A549 (cell line): ENCODE results near the gene PRKCE. TPM values are rescaled to one million over a fixed set of nuclear protein-coding genes. Genes with fewer than 3 reads are reported as not detected.

Experiments used
- ATAC-seq, 2 experiments: fragments of 200-7000 bp in 1 of 2; fragments of >200 bp in 1 of 2; cut with Nextera tagmentation in 1 of 2; cut with Tn5 transposase in 1 of 2; 3 replicates each; pipeline versions ENCODE4 v1.8.0 to v1.9.1; 2018 to 2020; ENCODE audit warnings: mild to moderate bottlenecking in 1 of 2, moderate library complexity in 1 of 2
- CTCF ChIA-PET: fragments of 300-600 bp; sonication (Branson Sonifier 250); formaldehyde crosslinking; extraction: SDS; loops from one replicate; lab custom pipeline; 2021; ENCODE audit warnings: antibody characterized with exemption, inconsistent platforms; lab: Yijun Ruan, JAX
- POLR2A ChIA-PET: fragments of 350-600 bp; formaldehyde crosslinking; extraction: SDS; loops from one replicate; lab custom pipeline; 2021; ENCODE audit warnings: antibody characterized with exemption, inconsistent platforms; lab: Yijun Ruan, JAX
- DNase-seq, 2 experiments: peaks; one replicate each; pipeline versions ENCODE4 v3.0.0 to v3.0.0-alpha.2; 2011 to 2016; ENCODE audit warnings: low read depth in 1 of 2, low spot score in 1 of 2
- FAIRE-seq: peaks from 2 replicates; lab custom pipeline; 2011; peaks lifted over from hg19 to GRCh38; lab: Jason Lieb, UNC
- H3K27ac ChIP-seq, 2 experiments: fragments of >200 bp; sonication (Bioruptor Twin); formaldehyde crosslinking; 3 replicates each; pipeline ENCODE4 v1.5.1; 2016 to 2017
- H3K4me1 ChIP-seq: fragments of >200 bp; sonication (Bioruptor Twin); formaldehyde crosslinking; 3 replicates; pipeline ENCODE4 v1.6.1; 2016
- H3K4me2 ChIP-seq: fragments of >200 bp; sonication (Bioruptor Twin); formaldehyde crosslinking; 3 replicates; pipeline ENCODE4 v1.6.1; 2016
- H3K4me3 ChIP-seq: fragments of >200 bp; sonication (Bioruptor Twin); formaldehyde crosslinking; 3 replicates; pipeline ENCODE4 v1.5.1; 2016
- H3K9me3 ChIP-seq: fragments of >200 bp; sonication (Bioruptor Twin); formaldehyde crosslinking; 3 replicates; pipeline ENCODE4 v1.6.1; 2016
- BCL3 ChIP-seq: fragments of >200 bp; sonication (Bioruptor Twin); formaldehyde crosslinking; IDR thresholded peaks from 3 replicates; pipeline ENCODE4 v1.6.1; 2016
- CBX8 ChIP-seq: fragments of 200-600 bp; sonication (generic); IDR thresholded peaks from 2 replicates; pipeline ENCODE4 v1.6.1; 2016
- CTCF ChIP-seq: fragments of >200 bp; sonication (Bioruptor Twin); formaldehyde crosslinking; IDR thresholded peaks from 3 replicates; pipeline ENCODE4 v1.5.1; 2016
- ESRRA ChIP-seq: fragments of 150-350 bp; IDR thresholded peaks from 2 replicates; pipeline ENCODE4 v1.6.1; 2014; ENCODE audit warnings: mild to moderate bottlenecking, low read length, borderline replicate concordance
- FOSL2 ChIP-seq, 2 experiments: fragments of 450-650 bp in 1 of 2; fragments of >200 bp in 1 of 2; sonication (Bioruptor Twin) in 1 of 2; formaldehyde crosslinking; IDR thresholded peaks; 2 replicates each; pipeline versions ENCODE4 v1.5.0 to v1.6.1; 2016 to 2020; ENCODE audit warnings: mild to moderate bottlenecking in 1 of 2, moderate library complexity in 1 of 2
- HDAC2 ChIP-seq: fragments of 200-600 bp; sonication (generic); IDR thresholded peaks from 2 replicates; pipeline ENCODE4 v1.6.1; 2016
- HMGXB4 ChIP-seq: fragments of 250-450 bp; sonication (Bioruptor Pico); IDR thresholded peaks from 2 replicates; pipeline ENCODE4 v1.5.0; 2021; ENCODE audit warnings: mild to moderate bottlenecking, moderate library complexity, borderline replicate concordance
- HOXB5 ChIP-seq: fragments of 250-450 bp; sonication (Bioruptor Pico); IDR thresholded peaks from 2 replicates; pipeline ENCODE4 v1.5.0; 2020; ENCODE audit warnings: mild to moderate bottlenecking, moderate library complexity
- JUN ChIP-seq, 2 experiments: fragments of >200 bp; sonication (Bioruptor Twin); formaldehyde crosslinking; IDR thresholded peaks; 2 replicates in 1 of 2; 3 replicates in 1 of 2; pipeline ENCODE4 v1.6.1; 2016 to 2017
- JUNB ChIP-seq: fragments of >200 bp; sonication (Bioruptor Twin); formaldehyde crosslinking; IDR thresholded peaks from 2 replicates; pipeline ENCODE4 v1.6.1; 2016
- KDM1A ChIP-seq: fragments of 200-600 bp; sonication (generic); IDR thresholded peaks from 2 replicates; pipeline ENCODE4 v1.6.1; 2016; ENCODE audit warnings: low read depth, mild to moderate bottlenecking
- KDM5A ChIP-seq: fragments of 200-600 bp; sonication (generic); IDR thresholded peaks from 2 replicates; pipeline ENCODE4 v1.6.1; 2016; ENCODE audit warnings: antibody characterized with exemption, mild to moderate bottlenecking
- NPAS2 ChIP-seq: fragments of 250-450 bp; sonication (Bioruptor Pico); IDR thresholded peaks from 2 replicates; pipeline ENCODE4 v1.8.0; 2022; ENCODE audit warnings: mild to moderate bottlenecking, moderate library complexity, borderline replicate concordance
- PBX3 ChIP-seq: IDR thresholded peaks from 2 replicates; pipeline ENCODE4 v1.6.1; 2012
- POLR2A ChIP-seq: IDR thresholded peaks from 2 replicates; pipeline ENCODE4 v1.6.1; 2012; ENCODE audit warnings: mild to moderate bottlenecking, low read length
- POLR2AphosphoS2 ChIP-seq: conservative IDR thresholded peaks from 2 replicates; pipeline ENCODE4 v1.6.1; 2012; ENCODE audit warnings: low read length, improper control_type of control experiment, inconsistent platforms
- RAD21 ChIP-seq, 2 experiments: fragments of >200 bp in 1 of 2; sonication (Bioruptor Twin) in 1 of 2; formaldehyde crosslinking in 1 of 2; IDR thresholded peaks in 1 of 2; conservative IDR thresholded peaks in 1 of 2; 2 replicates in 1 of 2; 3 replicates in 1 of 2; pipeline ENCODE4 v1.6.1; 2012 to 2018; ENCODE audit warnings: inconsistent platforms in 1 of 2
- USF2 ChIP-seq: fragments of 450-650 bp; IDR thresholded peaks from 2 replicates; pipeline ENCODE4 v1.6.1; 2014; ENCODE audit warnings: antibody characterized with exemption
- ZSCAN20 ChIP-seq: fragments of 250-450 bp; sonication (Bioruptor Pico); IDR thresholded peaks from 2 replicates; pipeline ENCODE4 v1.8.0; 2022; ENCODE audit warnings: mild to moderate bottlenecking, moderate library complexity
- WGBS: methylation state at CpG from one replicate; pipeline ENCODE4 v1.1.6; 2017; ENCODE audit errors: missing lambda C conversion rate; 5-methylcytosine and 5-hydroxymethylcytosine counted together
- polyA plus RNA-seq, 4 experiments: library from polyadenylated mRNA; depleted of rRNA in 3 of 4; stranded (reverse); fragments of >200 nt; fragmentation: RNase III in 1 of 4; extraction: RNeasy Plus Mini Kit Qiagen cat#74134 plus additional on column Dnase treatment in 1 of 4; gene quantifications; 2 replicates in 3 of 4; 3 replicates in 1 of 4; pipeline ENCODE4 v1.2.3, GENCODE V29; 2011 to 2017

PRKCE gene
- polyA plus RNA-seq, 2 of the 4 experiments (the other 2 are of a cell fraction) = 11.5 to 12.0 TPM

- H3K27ac ChIP-seq = no peak overlapping the region
- peaks cover 19% of the 10 kb centered on the region for H3K4me1 ChIP-seq
- TF ChIP-seq CTCF (no peak), KDM1A (no peak), JUN (IDR thresholded peaks at IDR 0.05) (no peak), ESRRA (no peak), HOXB5 (CRISPR knock-in tag) (no peak), RAD21 (conservative IDR thresholded peaks at IDR 0.05 in 1 of 2, IDR thresholded peaks at IDR 0.05 in 1 of 2) (no peak), FOSL2 (IDR thresholded peaks at IDR 0.05) (no peak), FOSL2 (CRISPR knock-in tag; IDR thresholded peaks at IDR 0.05) (no peak), POLR2A (no peak), NPAS2 (CRISPR knock-in tag) (no peak), ZSCAN20 (no peak), POLR2AphosphoS2 (no peak), HDAC2 (no peak), JUNB (no peak), PBX3 (no peak), BCL3 (no peak), USF2 (no peak), KDM5A (no peak), CBX8 (no peak), HMGXB4 (CRISPR knock-in tag) (no peak)
- DNase-seq = no peak
- H3K9me3 ChIP-seq = no peaks in the 10 kb centered on the region
- no peak overlapping the region for H3K4me2 ChIP-seq
- WGBS = 88% methylated on average over 3 of the region's 3 CpGs
- ChIA-PET CTCF (interaction anchor here (1.3 kb wide), 1 partner anchor 27 kb away, joined by 3 read pairs; no protein-coding TSS in a partner anchor), POLR2A (no interaction called here)
- no peak overlapping the region for H3K4me3 ChIP-seq
- no peak; a peak in 1 of 6 replicates for ATAC-seq
- FAIRE-seq = no peak
These were observed 160.6 kb downstream of the PRKCE start for GRCh38 chr2:45812011-45812500.
